ENCODE results near the gene ESD.

DNA sequence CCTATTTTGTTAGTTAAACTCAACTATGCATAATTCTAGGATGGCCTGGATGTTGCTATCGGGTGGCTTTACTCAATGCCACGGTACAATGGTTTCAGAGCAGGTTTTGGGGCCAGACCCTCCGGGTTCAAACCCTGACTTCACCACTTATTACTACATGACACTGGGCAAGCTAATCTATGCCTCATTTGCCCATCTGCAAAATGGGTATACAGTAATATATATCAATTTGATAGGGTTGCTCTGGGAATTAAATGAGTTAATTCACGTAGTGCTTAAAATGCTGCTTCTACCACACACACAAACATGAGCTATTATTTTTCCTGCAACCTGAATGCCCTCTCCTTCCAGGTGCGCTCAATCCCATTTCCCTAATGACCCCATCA lies 839 bp downstream of the ESD start:
- TF ChIP-seq, protein P1, sequence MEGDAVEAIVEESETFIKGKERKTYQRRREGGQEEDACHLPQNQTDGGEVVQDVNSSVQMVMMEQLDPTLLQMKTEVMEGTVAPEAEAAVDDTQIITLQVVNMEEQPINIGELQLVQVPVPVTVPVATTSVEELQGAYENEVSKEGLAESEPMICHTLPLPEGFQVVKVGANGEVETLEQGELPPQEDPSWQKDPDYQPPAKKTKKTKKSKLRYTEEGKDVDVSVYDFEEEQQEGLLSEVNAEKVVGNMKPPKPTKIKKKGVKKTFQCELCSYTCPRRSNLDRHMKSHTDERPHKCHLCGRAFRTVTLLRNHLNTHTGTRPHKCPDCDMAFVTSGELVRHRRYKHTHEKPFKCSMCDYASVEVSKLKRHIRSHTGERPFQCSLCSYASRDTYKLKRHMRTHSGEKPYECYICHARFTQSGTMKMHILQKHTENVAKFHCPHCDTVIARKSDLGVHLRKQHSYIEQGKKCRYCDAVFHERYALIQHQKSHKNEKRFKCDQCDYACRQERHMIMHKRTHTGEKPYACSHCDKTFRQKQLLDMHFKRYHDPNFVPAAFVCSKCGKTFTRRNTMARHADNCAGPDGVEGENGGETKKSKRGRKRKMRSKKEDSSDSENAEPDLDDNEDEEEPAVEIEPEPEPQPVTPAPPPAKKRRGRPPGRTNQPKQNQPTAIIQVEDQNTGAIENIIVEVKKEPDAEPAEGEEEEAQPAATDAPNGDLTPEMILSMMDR (IDR thresholded peaks at IDR 0.05; ENCODE audit: low read depth, low read length, poor library complexity, severe bottlenecking) = no peak
- no peak for TF ChIP-seq EZH2phosphoT487 (IDR thresholded peaks at IDR 0.05; ENCODE audit: borderline replicate concordance, low read length)
